Measurements from ENCODE around the gene CASP7.

DNA sequence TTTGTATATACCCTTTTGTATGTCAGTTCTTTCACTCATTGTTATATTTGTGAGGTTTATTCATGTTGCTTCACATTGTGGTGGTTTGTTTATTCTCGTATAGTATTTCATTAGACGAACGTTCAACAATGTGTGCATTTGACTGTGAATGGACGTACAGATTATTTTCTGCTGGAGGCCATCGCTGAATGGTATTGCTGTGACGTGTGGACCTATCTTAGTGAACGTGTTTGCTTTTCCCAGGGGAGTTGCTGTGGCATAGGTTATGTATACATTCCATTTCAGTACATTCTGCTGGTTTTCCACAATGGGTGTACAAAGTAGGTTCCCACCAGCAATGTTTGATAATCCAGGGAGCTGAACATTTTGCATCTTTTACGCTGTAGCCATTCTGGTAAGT lies 40.7 kb downstream of the CASP7 start:
- TF ChIP-seq CEBPB (IDR thresholded peaks at IDR 0.05) = no peak
- TF ChIP-seq TAF1 (IDR thresholded peaks at IDR 0.05; ENCODE audit: low read depth) = no peak
- TF ChIP-seq CREB1 (IDR thresholded peaks at IDR 0.05; ENCODE audit: low read depth) = no peak
- TF ChIP-seq, protein P1, sequence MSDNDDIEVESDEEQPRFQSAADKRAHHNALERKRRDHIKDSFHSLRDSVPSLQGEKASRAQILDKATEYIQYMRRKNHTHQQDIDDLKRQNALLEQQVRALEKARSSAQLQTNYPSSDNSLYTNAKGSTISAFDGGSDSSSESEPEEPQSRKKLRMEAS (IDR thresholded peaks at IDR 0.05) = no peak
